HG03039 (cell line): ENCODE measurements around the gene TMEM120B.
A peak's percentile ranks its signal among the peaks of the same experiment; 100 is the strongest.
"Not testable (repeated sequence)": the region's sequence is repeated elsewhere in the genome, so short reads cannot be mapped to it uniquely, and the experiment has no call there.

ENCODE experiments used
- ATAC-seq: cut with Tn5 transposase; IDR thresholded peaks from one replicate; pipeline ENCODE4 v1.9.1; 2021; ENCODE audit warnings: mild to moderate bottlenecking, moderate library complexity; ENCODE audit not compliant: unreplicated experiment

TMEM120B gene

DNA sequence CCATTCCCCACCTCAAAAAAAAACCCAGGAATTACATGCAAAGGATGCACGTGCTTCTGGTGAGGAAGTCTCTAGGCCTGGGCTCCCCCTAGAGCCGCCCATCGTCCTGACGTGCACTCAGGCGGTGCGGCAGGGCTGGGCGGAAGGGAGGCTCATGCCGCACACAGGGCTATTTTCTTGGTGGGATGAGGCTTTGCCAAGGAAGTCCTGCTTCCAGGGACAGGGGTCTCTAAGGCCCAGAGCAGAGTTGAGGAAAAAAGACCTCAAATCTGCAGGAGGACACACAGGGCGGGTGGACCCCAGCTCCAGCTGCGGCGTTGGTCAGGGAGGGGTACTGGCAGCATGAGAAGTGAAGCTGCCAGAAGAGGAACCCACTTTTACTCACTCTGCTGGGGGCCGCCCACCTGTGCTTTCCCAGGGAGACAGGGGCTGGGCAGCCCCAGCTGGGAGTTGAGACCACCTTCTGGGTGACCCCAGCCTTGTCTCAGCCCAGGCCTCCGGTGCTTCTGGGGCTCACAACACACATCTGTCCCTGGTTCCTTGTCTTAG is 76.8 kb downstream of the TMEM120B start:
- no peak for ATAC-seq

DNA sequence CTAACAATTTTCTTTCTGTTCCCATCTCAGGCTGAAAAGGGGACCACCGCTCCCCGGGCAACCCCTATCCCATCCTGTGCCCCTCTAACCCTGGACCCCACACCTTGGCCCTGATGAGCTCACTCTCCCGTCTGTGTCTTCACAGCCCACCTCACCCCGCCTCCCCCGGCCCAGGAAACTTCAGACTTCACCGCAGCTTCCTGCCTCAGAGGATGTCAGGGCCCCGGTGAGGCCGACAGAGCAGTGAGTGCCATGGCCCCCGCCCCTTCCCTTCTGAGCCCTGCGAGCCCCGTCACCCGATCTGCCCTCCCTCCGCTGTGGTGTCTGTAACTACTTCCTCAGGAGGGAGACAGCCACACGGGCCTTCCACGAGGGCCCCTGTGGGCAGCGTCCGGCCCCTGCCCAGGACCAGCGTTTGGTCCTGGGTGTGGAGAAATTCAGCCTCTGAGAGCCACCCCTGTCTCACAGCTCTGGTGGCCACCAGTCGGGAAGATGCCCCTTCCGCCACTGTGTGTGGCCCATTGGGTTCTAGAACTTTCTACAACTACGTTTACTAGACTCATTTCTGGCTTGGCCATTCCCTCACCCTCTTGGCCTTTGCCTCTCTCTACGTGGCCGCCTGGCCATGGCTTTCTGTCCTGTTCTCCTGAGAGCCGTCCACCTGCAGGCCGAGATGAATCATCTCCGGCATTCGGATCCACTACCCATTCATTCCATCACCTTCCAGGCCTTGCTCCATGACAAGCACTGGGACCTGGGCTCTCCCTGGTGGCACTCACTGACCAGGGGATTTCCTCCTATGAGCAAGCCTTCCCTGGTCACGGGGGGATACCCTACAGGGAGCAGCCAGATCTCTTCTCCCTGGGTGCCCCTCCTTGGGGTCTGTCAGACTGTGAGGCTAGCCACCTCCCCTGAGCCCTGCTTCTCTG is 77.5 kb downstream of the TMEM120B start:
- ATAC-seq: peak; percentile 21

DNA sequence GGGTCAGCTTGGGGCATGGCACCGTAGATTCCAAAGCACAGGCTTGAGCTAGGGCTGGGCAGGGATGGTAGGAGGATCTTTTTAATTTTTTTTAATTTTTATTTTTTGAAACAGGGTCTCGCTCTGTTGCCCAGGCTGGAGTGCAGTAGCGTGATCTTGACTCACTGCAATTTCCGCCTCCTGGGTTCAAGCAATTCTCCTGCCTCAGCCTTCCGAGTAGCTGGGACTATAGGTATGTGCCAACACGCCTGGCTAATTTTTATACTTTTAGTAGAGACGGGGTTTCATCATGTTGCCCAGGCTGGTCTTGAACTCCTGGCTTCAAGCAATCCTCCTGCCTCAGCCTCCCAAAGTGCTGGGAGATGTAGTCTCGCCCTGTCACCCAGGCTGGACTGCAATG is 78.2 kb downstream of the TMEM120B start:
- ATAC-seq: not testable (repeated sequence)

DNA sequence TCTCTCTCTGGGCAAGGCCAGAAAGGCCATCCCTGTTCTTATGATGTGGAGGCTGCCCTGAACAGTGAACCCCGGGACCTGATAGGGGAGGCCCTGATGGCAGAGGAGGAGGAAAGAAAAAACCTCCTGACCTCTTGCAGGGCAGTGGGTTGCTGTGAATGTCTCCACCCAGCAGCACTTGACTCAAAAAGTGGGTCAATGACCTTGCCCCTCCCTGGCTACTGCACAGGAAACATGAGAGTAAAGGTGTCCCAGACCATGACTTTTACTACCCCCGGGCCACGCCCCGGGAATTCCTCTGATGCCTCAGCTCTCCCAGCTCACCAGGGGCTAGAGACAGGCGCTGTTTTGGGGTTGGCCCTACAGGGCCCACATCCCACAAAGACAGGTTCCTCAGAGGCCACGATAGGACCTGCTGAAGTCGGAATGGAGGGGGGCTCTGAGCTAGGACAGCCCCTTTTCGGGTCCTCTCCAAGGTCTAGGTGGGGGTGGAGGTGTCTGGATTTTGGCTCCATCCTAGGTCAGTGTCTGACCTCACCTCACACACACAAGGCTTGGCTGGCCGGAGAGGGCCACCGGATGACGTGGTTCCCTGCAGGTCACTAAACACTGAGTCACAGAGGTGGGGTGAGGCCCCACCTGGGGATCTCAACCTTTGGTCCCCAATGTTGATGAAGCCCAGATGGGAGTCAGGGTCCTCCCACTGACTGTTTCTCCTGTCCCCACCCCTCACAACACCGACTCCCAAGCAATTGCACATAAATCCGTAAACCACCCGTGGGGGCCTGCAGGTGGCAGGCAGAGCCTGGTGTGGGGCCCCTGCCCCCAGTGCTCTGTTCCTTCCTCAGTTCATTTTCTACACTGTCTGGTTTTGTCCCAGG is 79.4 kb downstream of the TMEM120B start:
- ATAC-seq: no peak

DNA sequence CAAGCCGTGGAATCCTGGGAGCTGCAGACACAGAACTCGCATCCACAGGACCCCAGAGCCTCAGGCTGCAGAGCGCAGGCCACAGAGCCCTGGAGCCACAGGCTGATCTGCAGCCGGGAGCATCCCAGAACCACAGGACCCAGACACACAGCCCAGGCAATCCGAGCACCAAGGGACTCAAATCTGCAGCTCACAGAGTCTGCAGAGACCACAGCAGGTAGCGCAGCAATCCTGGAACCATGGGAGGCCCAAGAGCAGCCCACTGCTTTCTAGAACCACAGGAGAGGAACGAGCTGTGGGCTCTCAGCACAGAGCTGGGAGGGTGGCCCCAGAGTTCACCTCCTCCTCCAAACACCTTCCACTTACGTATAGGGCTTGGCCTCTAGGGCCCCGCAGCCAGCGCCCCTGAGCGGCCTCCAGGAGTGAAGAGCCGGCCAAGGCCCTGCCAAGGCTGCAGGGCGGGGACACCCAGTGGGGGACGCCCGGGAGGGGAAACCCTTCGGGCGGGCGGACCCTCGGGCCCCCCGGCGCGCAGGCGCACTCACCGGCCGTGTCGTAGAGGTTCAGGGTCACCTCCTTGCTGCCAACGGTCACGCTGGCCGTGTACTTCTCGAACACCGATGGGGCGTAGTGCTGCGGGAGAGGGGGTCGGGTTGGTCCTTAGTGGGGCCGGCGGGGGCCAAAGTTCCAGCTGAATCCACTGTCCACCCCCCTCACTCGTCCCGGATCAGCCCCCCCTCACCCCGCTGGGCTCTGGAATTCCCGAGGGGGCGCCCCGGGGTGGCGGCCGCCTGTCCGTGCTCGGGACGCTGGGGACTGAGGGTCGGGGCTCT is 80.3 kb downstream of the TMEM120B start:
- no peak for ATAC-seq

DNA sequence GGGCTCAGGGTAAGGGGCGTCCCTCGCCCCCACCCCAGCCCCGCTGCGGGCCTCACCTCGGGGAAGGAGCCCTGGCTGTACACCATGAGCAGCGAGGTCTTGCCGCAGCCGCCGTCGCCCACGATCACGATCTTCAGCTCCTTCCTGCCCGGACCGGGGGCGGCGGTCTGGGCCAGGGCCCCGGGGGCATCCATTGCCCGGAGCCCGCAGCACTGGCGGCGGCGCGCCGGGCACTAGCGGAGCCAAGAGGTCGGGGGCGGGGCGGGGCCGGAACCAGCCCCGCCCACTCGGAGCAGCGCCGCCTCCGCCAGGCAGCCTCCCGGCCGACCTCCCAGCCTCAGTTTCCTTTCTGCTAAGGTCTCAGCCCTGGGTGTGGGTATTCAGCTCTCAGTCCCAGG is 80.9 kb downstream of the TMEM120B start, which contains the start of gene RHOF:
TSS of gene RHOF (minus strand) at position 249 of the 398 bp plus-strand sequence. CDS start at position 194, 55 bp downstream.
- peak; percentile 26 for ATAC-seq

DNA sequence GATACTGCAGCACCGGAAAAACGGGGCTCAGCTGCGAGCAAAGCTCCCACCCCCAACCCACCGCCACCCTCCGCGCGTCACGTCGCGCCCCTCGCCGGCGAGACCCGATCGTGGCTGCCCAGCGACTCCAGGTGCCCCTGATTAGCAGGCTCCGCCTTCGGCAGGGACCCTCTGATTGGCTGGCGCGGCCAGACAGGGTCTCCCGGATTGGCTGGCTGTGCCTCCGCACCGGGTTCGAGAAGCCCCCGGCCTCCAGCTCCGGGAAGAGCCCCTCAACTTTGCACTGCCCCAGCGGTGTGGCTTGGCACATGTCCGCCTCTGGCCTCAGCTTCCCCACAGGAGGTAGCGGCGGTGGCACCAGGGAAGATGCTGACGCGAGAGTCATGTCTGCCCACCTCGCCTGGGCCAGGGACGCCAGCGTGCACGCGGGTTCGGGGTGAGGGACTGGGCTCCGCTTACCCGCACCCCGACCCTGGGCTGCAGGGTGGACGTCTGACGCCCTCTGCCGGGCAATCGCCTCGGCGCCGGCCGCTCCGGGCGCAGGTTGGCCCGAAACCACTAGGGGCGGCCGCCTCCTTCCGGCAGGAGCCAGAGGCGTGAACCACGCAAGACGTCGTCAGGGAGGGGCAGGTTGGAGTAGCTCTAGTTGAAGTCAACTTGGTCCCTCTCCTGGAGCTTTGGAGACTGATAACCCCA is 81.4 kb downstream of the TMEM120B start:
- ATAC-seq: peak; percentile 43

DNA sequence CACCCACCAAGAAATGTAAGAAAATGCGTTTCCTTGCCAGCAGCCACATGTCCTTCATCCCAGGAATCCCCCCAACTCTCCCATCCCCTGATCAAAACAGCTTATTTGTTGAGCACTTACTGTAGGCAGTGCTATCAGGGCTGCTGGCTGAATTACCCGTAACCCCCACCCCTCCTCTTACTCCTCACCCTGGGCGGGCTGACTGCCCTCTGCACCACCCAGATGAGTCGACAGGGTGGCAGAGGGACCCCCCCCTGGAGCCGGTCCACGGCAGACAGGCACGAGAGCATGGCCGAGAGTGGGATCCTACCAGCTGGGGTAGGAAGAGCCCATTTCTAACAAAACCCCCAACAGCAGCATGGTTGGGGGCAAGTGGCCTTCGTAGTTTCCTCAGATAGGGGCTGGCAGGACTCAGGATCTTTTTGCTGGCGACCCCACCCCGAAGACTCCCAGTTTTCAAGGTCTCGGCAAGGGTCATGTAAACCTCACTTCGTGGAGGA is 82.0 kb downstream of the TMEM120B start:
- ATAC-seq: no peak

DNA sequence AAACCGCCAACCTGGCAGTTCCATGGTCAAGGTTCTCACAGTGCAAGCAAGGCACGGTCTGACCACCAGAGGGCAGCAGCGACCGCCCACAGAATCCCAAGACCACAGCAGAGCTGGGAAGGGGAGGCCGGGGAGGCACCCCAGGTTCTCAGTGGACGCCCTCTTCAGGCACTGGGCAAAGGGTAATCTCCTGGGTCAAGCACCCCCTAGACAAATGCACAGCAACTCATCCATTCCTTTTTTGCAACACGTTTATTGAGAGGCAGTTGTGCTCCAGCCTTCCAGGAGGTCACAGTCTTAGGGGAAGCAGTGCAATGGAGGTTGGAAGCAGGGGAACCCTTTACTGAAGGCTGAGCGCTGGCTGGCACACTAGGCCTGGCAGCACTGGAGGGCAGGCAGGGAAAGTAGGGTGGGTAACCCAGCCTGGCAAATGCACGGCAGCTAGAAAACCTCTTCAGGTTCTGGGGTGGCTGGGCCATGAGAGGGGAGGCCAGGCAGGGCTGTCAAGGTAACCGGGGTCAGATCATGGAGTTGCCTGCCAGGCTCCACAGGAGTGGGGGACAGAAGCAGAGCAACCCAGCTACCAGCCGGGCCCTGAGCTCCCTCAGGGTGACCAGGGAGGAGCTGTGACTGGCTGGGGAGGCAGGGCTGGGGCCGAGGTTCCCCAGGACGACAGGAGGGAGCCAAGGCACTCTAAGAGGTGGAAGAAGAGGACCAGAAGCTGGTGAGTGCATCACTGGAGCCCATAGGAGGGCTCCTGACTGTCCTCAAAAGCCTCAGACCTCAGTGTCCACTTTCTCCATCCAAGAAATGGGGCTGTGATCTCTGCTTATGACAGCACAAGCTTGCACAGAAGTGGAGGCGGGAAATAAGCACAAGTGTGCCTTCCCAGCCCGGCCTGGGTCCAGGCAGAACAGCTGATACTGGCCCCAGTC is 82.7 kb downstream of the TMEM120B start:
- no peak for ATAC-seq

DNA sequence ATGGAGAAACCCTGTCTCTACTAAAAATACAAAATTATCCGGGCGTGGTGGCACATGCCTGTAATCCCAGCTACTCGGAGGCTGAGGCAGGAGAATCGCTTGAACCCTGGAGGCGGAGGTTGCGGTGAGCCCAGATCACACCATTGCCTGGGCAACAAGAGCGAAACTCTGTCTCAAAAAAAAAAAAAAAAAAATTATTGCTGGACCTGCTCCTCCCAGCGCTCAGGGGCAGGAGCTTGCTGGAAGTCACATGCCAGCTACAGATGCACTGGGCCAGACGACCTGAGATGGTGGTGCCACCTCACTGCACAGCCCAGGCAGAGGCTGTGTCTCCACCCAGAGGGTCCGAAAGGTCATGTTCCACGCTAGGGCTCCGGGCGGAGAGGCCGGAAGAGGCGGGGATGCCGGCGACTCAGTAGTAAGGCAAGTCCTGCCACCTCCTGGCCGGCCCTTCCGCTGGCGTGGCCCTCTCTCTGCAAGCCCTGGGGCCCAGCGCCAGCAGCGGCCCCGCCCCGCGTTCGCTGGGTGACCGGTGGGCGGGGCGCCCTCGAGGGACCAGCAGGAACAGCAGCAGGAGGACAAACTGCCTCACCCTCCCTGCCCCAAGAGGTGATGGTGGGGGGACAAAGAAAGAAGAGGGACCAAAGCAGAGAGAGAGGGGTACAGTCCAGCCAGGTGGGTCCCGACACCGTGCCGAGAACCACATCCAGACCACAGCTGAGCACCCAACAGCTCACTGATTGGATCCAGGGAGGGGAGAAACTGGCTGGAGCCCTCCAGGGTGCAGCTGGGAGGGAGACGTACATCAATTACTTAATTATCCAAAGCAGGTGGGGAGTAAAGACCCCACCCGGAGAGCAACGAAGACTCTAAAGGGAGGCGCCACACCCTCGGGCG is 84.6 kb downstream of the TMEM120B start:
- no peak for ATAC-seq

DNA sequence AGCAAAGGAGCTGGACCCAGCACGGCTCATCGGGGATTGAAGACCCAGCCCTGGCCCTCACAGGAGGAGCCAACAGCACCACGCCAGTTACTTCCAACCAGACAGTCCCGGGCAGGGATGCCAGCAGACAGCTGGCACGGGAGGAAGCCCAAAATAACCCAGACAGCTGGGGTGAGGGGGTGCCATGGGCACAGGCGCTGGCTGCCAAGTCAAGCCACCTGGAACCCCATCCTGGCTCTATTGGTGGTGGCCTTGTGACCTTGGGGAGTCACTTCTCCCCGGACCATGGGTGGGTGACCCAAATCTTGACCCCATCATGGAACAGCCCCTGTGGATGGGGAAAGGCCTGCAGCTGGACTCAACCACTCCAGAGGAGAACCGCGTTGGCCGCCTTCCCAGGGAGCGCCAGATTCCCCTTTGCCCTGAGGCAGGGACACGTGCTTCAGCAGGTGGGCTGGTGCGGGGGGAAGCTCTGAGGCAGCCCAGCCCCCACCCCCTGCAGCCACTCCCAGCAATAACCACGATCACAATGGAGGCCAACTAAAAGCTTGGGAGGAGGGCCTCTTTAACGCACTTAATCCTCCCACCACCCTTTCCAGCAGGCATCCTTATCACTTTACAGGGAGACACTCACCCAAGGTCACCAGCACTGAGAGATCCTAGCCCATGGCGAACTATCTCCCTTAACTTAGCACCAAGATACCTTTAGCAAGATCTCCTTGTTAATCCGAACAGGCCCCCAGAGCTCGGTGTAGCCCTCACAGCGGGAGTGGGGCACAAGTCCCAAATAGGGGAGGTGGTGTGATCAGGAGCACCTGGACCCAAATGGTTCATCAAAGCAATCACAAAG is 85.6 kb downstream of the TMEM120B start:
- no peak for ATAC-seq

DNA sequence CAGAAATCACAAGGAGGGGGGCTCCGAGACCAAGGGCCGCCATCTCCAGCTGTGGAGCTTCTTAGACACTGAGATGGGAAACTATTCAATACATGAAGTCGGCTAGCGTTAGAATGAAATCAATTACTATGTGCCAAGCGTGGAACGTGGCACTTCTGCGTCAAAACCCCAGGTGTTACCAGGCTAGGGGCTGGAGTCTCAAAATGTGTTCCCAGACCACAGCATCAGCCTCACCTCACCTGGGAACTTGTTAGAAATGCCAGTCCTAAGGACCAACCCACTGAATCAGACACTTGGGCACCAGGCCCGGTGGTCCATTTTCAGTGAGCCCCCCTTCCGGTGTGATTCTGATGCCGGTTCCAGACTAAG is 86.2 kb downstream of the TMEM120B start:
- no peak for ATAC-seq

DNA sequence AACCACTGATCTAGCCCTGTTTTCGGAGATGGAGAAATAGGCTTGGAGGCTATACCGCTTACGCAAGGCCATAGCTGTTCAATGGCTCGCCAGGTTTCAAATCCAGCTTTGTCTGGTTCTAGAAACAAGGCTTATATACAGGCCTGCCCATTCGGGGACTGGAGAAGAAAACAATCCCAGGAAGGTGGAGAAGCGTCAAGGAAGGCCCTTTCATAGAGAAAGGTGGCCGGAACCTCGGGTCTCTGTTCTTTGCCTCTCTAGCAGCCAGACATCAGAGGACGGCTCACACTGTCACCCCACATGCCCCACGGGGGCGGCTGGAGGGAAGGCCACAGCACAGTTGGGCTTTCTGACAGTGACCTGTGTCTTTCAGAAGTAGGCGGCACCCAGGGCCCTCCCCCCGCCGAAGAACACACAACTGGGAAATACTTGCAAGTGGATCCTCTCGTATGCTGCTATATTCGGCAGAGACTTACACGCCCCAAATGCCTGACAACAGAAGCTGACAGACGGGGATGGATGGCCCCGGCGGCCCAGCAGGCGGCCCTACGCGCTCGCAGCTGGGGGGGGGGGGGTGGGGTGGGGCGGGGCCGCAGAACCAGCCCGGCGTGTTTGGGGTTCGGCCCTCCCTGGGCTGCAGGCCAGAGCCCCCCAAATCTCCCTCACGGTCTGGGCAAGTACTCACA is 86.7 kb downstream of the TMEM120B start:
- no peak for ATAC-seq

DNA sequence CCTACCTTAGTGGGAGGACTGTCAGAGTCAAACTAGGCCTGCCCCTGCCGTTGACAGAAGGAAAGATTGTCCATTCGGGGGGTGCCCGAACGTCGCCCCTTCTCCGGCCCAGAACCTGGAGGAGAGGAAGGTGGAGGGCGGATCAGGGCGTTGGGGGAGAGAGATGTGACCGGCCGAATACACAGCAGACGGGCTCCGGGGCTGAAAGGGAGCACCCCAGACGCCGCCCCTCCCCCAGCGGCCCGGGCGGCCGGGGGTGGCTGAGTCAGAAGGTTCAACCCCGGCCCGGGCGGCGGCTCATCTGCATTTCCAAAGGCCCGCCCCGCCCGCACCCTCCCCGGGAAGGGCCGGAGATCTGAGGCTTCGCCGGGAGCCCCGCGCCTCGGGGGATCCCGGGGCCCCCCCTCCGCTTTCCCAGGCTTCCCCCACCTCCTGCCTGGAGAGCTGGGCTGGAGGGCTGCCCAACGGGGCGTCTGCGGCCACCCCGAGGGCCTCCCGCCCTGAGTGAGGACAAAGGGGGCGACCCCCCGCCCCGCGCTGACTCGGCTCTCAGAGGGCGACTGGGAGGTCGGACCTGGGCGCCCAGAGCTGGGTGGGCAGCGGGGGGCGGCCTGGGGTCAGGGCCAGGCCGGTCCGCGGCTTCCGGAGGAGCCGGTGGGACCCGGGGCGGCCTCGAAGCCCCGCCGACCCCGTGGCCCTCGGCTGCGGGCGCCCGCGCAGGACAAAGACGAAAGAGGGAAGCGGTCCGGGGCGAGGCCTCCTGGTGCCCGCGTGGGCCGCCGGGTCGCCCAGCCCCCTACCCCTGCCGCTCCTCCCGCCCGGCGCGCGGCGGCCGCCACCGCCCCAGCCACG is 87.5 kb downstream of the TMEM120B start:
- no peak for ATAC-seq
